ENCODE data around the gene NOG.

DNA sequence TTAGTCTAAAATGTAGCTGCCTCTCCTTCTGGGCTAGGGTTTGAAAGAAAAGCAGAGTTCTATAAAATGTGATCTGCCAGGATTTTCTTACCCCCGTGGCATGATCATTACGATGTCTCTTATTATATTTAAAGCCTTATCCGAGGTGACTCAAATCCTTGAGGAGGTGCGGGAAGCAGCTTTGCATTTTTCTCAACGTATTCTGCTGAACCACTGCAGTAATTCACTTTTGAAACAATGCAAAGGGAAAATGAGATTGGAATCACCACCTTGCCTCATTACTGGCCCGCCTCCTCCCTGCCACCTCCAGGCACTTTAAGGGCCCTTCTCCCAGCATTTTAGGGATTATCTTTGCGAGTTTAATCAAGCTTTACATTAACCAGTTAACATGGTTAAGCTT is 9.7 kb upstream of the NOG start:
- TF ChIP-seq CTCF (IDR thresholded peaks at IDR 0.05): no peak
- TF ChIP-seq POLR2A (IDR thresholded peaks at IDR 0.05): no peak
